ENCODE results near the gene GALNT7. TPM values are rescaled to one million over a fixed set of nuclear protein-coding genes. Genes with fewer than 3 reads are reported as not detected.
"Not testable (repeated sequence)": the region's sequence is repeated elsewhere in the genome, so short reads cannot be mapped to it uniquely, and the experiment has no call there.

The GALNT7 gene, protein sequence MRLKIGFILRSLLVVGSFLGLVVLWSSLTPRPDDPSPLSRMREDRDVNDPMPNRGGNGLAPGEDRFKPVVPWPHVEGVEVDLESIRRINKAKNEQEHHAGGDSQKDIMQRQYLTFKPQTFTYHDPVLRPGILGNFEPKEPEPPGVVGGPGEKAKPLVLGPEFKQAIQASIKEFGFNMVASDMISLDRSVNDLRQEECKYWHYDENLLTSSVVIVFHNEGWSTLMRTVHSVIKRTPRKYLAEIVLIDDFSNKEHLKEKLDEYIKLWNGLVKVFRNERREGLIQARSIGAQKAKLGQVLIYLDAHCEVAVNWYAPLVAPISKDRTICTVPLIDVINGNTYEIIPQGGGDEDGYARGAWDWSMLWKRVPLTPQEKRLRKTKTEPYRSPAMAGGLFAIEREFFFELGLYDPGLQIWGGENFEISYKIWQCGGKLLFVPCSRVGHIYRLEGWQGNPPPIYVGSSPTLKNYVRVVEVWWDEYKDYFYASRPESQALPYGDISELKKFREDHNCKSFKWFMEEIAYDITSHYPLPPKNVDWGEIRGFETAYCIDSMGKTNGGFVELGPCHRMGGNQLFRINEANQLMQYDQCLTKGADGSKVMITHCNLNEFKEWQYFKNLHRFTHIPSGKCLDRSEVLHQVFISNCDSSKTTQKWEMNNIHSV
- total RNA-seq, result 26.0 to 36.6 TPM (median 26.4 TPM) in 3 replicates
- long read RNA-seq, full-length matches to known transcripts, result 50 of 77 reads
- long read RNA-seq, partial matches to known transcripts, result 1 of 77 reads
- long read RNA-seq, other reads (novel, unspliced or antisense), result 26 of 77 reads

DNA sequence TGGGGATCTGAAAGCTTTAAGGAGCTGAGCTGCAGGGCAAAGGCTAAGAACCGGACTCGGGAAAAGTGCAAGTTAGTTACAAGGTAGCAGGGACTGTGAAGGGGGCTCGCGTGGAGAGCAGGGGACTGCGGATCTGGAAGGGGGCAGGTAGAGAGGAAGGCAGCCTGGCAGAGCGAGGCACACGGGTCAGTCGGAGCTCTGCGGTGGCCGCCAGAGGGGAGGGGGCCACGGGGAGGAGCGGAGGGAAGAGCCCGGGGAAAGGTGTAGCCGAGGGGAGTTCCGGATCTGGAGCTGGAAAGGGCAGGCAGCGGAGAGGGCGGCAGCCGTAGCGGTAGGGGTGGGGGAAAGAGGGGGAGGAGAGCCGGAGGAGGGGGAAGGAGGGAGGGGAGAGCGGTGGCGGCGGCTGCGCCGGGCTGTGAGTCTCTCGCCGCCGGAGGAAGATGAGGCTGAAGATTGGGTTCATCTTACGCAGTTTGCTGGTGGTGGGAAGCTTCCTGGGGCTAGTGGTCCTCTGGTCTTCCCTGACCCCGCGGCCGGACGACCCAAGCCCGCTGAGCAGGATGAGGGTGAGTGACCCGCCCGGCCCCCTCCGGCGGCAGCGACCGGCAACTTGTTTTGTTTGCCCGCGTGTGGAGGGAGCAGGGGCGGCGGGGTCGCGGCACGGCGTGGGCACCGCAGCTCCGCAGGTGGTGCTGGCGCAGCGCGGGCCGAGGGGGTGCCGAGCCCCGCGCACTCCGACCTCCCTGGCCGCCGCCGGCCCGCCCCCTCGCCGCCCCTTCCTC, at the start of gene GALNT7:
Gene GALNT7, plus strand, starts transcription at position 416 of the 782 bp plus-strand sequence. Its CDS starts 25 bp downstream, at position 441.
- Mint-ChIP-seq H3K4me3 (ENCODE audit: unreplicated experiment) (peak within 1 kb of the TSS; percentile 86), H3K4me1 (ENCODE audit: low read depth) (peaks cover 23% of the 10 kb centered on the region), H3K27ac (ENCODE audit: unreplicated experiment) (peak within 1 kb of the TSS; percentile 81), H3K9me3 (ENCODE audit: low read depth) (no peaks in the 10 kb centered on the region), H3K27me3 (ENCODE audit: low read depth) (no peaks in the 10 kb centered on the region), H3K36me3 (ENCODE audit: low read depth) (no peaks in the 10 kb centered on the region)
- DNase-seq (ENCODE audit: low spot score), result no peak
- TF ChIP-seq, protein P1, sequence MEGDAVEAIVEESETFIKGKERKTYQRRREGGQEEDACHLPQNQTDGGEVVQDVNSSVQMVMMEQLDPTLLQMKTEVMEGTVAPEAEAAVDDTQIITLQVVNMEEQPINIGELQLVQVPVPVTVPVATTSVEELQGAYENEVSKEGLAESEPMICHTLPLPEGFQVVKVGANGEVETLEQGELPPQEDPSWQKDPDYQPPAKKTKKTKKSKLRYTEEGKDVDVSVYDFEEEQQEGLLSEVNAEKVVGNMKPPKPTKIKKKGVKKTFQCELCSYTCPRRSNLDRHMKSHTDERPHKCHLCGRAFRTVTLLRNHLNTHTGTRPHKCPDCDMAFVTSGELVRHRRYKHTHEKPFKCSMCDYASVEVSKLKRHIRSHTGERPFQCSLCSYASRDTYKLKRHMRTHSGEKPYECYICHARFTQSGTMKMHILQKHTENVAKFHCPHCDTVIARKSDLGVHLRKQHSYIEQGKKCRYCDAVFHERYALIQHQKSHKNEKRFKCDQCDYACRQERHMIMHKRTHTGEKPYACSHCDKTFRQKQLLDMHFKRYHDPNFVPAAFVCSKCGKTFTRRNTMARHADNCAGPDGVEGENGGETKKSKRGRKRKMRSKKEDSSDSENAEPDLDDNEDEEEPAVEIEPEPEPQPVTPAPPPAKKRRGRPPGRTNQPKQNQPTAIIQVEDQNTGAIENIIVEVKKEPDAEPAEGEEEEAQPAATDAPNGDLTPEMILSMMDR (IDR thresholded peaks at IDR 0.05), result peak; percentile 4

DNA sequence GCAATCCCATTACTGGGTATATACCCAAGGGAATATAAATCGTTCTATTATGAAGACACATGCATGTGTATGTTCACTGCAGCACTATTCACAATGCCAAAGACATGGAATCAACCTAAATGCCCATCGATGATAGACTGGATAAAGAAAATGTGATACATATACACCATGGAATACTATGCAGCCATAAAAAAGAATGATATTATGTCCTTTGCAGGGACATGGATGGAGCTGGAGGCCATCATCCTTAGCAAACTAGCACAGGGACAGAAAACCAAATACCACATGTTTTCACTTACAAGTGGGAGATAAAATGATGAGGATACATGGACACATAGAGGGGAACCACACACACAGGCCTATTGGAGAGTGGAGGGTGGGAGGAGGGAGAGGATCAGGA, 49.8 kb upstream of the GALNT7 start:
- H3K4me3 Mint-ChIP-seq (ENCODE audit: unreplicated experiment); DNase-seq (ENCODE audit: low spot score); H3K27ac Mint-ChIP-seq (ENCODE audit: unreplicated experiment); H3K36me3 Mint-ChIP-seq (ENCODE audit: low read depth); H3K27me3 Mint-ChIP-seq (ENCODE audit: low read depth): not testable (repeated sequence)
- Mint-ChIP-seq H3K9me3 (ENCODE audit: low read depth) (peaks cover 17% of the 10 kb centered on the region), H3K4me1 (ENCODE audit: low read depth) (peaks cover 16% of the 10 kb centered on the region)

DNA sequence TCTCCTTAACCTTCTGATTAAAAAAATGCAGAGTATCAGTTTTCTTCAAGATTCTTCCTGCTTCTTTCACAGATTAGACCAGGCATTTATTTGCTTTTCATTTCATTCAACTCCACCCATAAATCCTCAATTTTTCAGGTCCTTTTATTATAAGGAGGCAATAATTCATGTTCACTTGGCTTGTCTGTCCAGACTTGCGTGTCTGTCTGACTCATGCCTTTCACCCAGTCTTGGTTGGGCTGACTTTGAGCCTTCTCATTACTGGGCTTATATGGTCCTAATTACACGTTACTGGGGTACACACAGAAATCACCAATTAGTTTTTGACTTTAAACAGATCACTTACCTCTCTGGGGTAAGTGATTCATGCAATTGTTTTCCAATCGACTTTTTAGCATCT, 48.8 kb upstream of the GALNT7 start:
- TF ChIP-seq, protein P1 (IDR thresholded peaks at IDR 0.05), result no peak
- H3K4me3 Mint-ChIP-seq (ENCODE audit: unreplicated experiment), result no peak overlapping the region
- H3K9me3 Mint-ChIP-seq (ENCODE audit: low read depth), result peaks cover 10% of the 10 kb centered on the region
- no peak for DNase-seq (ENCODE audit: low spot score)
- H3K36me3 Mint-ChIP-seq (ENCODE audit: low read depth), result peaks cover 6% of the 10 kb centered on the region
- no peaks in the 10 kb centered on the region for H3K27me3 Mint-ChIP-seq (ENCODE audit: low read depth)
- peaks cover 16% of the 10 kb centered on the region for H3K4me1 Mint-ChIP-seq (ENCODE audit: low read depth)
- H3K27ac Mint-ChIP-seq (ENCODE audit: unreplicated experiment), result no peak overlapping the region

DNA sequence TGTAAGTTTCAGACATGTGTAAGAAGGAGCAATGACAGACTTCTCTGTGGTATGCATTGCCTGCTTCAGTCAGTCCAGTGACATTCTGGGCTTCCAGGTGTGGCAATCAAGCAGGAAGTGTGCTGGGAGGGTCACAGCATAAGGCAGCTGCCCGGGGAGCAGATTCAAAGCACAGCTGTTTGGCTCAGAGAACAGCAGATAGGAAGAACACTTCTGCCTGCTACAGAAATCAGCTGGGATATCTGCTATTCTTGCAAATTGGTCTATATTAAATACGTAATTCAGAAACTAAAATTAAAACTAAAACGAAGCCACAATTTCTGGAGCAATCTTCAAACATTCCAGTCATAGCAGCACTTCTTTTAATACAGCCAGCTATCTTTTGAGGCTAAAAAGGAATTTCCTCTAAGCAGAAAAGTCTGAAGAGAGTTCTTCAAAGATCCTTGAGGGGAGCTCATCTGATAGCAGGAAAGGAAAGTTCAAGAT, 47.5 kb upstream of the GALNT7 start:
- Mint-ChIP-seq H3K4me3 (ENCODE audit: unreplicated experiment) (no peak overlapping the region), H3K4me1 (ENCODE audit: low read depth) (peaks cover 16% of the 10 kb centered on the region), H3K36me3 (ENCODE audit: low read depth) (peaks cover 4% of the 10 kb centered on the region), H3K27ac (ENCODE audit: unreplicated experiment) (peak overlapping the region; percentile 82), H3K27me3 (ENCODE audit: low read depth) (no peaks in the 10 kb centered on the region), H3K9me3 (ENCODE audit: low read depth) (peaks cover 3% of the 10 kb centered on the region)
- TF ChIP-seq, protein P1 (IDR thresholded peaks at IDR 0.05), result no peak
- DNase-seq (ENCODE audit: low spot score), result no peak

DNA sequence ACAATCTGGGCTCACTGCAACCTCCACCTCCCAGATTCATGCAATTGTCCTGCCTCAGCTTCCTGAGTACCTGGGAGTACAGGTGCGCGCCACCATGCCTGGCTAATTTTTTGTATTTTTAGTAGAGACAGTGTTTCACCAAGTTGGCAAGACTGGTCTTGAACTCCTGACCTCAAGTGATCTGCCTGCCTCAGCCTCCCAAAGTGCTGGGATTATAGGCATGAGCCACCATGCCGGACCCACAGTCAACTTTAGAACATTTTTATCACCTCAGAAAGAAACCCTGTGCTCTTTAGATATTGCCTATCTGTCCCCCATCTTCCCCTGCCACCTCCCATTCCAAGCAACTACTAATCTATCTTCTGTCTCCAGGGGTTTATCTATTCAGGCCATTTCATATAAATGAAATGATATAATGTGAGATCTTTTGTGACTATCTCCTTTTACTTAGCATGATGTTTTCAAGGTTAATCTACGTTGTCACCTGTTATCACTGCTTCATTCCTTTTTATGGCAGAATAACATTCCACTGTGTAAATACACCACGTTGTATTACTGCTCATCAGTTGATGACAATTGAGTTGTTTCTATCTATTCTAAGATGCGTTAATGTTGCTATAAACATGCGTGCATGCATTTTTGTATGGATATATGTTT, 44.3 kb upstream of the GALNT7 start:
- H3K36me3 Mint-ChIP-seq (ENCODE audit: low read depth), result no peaks in the 10 kb centered on the region
- H3K27me3 Mint-ChIP-seq (ENCODE audit: low read depth), result peaks cover 1% of the 10 kb centered on the region
- no peak for DNase-seq (ENCODE audit: low spot score)
- H3K4me3 Mint-ChIP-seq (ENCODE audit: unreplicated experiment), result no peak overlapping the region
- no peak overlapping the region for H3K27ac Mint-ChIP-seq (ENCODE audit: unreplicated experiment)
- no peaks in the 10 kb centered on the region for H3K9me3 Mint-ChIP-seq (ENCODE audit: low read depth)
- peaks cover 16% of the 10 kb centered on the region for H3K4me1 Mint-ChIP-seq (ENCODE audit: low read depth)
- TF ChIP-seq, protein P1 (IDR thresholded peaks at IDR 0.05), result no peak
